Adrenal gland (tissue), 5 donors: ENCODE results near the gene ZHX3.

Experiments
- CTCF ChIP-seq, 6 experiments: fragments of 450-650 bp in 4 of 6; fragments of 200-600 bp in 2 of 6; sonication (generic) in 1 of 6; IDR thresholded peaks; 1 replicate in 5 of 6; 2 replicates in 1 of 6; pipeline versions ENCODE4 v1.5.1 to v1.8.0; 2016 to 2021; ENCODE audit warnings: antibody characterized with exemption in 6 of 6, mild to moderate bottlenecking in 2 of 6, moderate library complexity in 1 of 6
- POLR2A ChIP-seq, 2 donors: fragments of 450-650 bp; IDR thresholded peaks; one replicate each; pipeline ENCODE4 v1.6.1; 2017; ENCODE audit warnings: antibody characterized with exemption in 2 of 2, mild to moderate bottlenecking in 2 of 2, moderate library complexity in 1 of 2
- donor health status: DM: no; HTN: no; CAD: no.

GRCh38 chr20:41309817-41310216 lies 7.7 kb downstream of the ZHX3 start:
- TF ChIP-seq CTCF (IDR thresholded peaks at IDR 0.05) (no peak), POLR2A (IDR thresholded peaks at IDR 0.05) (no peak)
